Fibroblast of mammary gland (primary cell): ENCODE measurements around the gene SYNE2.

Experiments used
- DNase-seq: peaks from one replicate; pipeline ENCODE4 v3.0.0-alpha.2; 2010; ENCODE audit warnings: low read depth
- H3K4me3 ChIP-seq: 2 replicates; pipeline ENCODE4 v1.5.1; 2011; ENCODE audit warnings: low read depth, mild to moderate bottlenecking, low read length, moderate library complexity; ENCODE audit not compliant: control insufficient read depth
- CTCF ChIP-seq: conservative IDR thresholded peaks from 2 replicates; pipeline ENCODE4 v1.5.1; 2011; ENCODE audit warnings: low read depth, low read length, inconsistent platforms; ENCODE audit not compliant: control insufficient read depth, insufficient read depth

Gene SYNE2

GRCh38 chr14:63939006-63939270 lies 86.1 kb downstream of the SYNE2 start:
- no peak for TF ChIP-seq CTCF
- DNase-seq: no peak
- no peak overlapping the region for H3K4me3 ChIP-seq

- DNase-seq: no peak
Measured at GRCh38 chr14:63940387-63940786, 87.6 kb downstream of the SYNE2 start.

GRCh38 chr14:63941023-63941422 lies 88.2 kb downstream of the SYNE2 start:
- H3K4me3 ChIP-seq: no peak overlapping the region
- no peak for DNase-seq
- TF ChIP-seq CTCF: no peak

More at GRCh38 chr14:63940387-63940786, 87.6 kb downstream of the SYNE2 start:
- TF ChIP-seq CTCF: no peak
- no peak overlapping the region for H3K4me3 ChIP-seq

GRCh38 chr14:63949696-63950095 lies 96.9 kb downstream of the SYNE2 start:
- no peak for TF ChIP-seq CTCF
- peak; percentile 16 for DNase-seq

GRCh38 chr14:63951021-63951420 lies 98.2 kb downstream of the SYNE2 start:
- no peak for DNase-seq
- no peak for TF ChIP-seq CTCF
- H3K4me3 ChIP-seq: no peak overlapping the region

More at GRCh38 chr14:63949696-63950095, 96.9 kb downstream of the SYNE2 start:
- no peak overlapping the region for H3K4me3 ChIP-seq

GRCh38 chr14:63951429-63951828 lies 98.6 kb downstream of the SYNE2 start:
- no peak for DNase-seq
- H3K4me3 ChIP-seq: no peak overlapping the region
- TF ChIP-seq CTCF: no peak
